GM19025 (cell line): Measurements from ENCODE around the gene DCHS2.
A peak's percentile ranks its signal among the peaks of the same experiment; 100 is the strongest.

ENCODE experiments used
- ATAC-seq: cut with Tn5 transposase; IDR thresholded peaks from one replicate; pipeline ENCODE4 v1.9.1; 2021; ENCODE audit warnings: mild to moderate bottlenecking, low read depth, moderate library complexity; ENCODE audit not compliant: unreplicated experiment

Gene DCHS2

GRCh38 chr4:154490234-154490582 lies 1.4 kb downstream of the DCHS2 start:
- no peak for ATAC-seq

GRCh38 chr4:154489558-154490233 lies 1.9 kb downstream of the DCHS2 start:
- no peak for ATAC-seq

- no peak for ATAC-seq
These were observed 4.5 kb downstream of the DCHS2 start for GRCh38 chr4:154487145-154487544.

GRCh38 chr4:154485127-154485773 lies 6.3 kb downstream of the DCHS2 start:
- peak; percentile 97 for ATAC-seq

GRCh38 chr4:154478547-154478946 lies 13.1 kb downstream of the DCHS2 start:
- peak; percentile 21 for ATAC-seq

GRCh38 chr4:154478128-154478527 lies 13.5 kb downstream of the DCHS2 start:
- ATAC-seq = peak; percentile 77

- ATAC-seq = no peak
These were observed 15.4 kb downstream of the DCHS2 start for GRCh38 chr4:154476232-154476631.

- no peak for ATAC-seq
These were observed 15.8 kb downstream of the DCHS2 start for GRCh38 chr4:154475820-154476219.

GRCh38 chr4:154473497-154473896 lies 18.1 kb downstream of the DCHS2 start:
- no peak for ATAC-seq

GRCh38 chr4:154472858-154473257 lies 18.7 kb downstream of the DCHS2 start:
- ATAC-seq = no peak

GRCh38 chr4:154471526-154472331 lies 19.9 kb downstream of the DCHS2 start:
- ATAC-seq = peak; percentile 71

- peak; percentile 53 for ATAC-seq
These were observed 20.6 kb downstream of the DCHS2 start for GRCh38 chr4:154471032-154471431.

GRCh38 chr4:154467886-154468285 lies 23.7 kb downstream of the DCHS2 start:
- no peak for ATAC-seq

- ATAC-seq = no peak
These were observed 25.3 kb downstream of the DCHS2 start for GRCh38 chr4:154466336-154466735.

- ATAC-seq = no peak
These were observed 26.5 kb downstream of the DCHS2 start for GRCh38 chr4:154465085-154465484.

GRCh38 chr4:154464654-154465053 lies 26.9 kb downstream of the DCHS2 start:
- ATAC-seq = no peak

GRCh38 chr4:154462081-154462810 lies 29.4 kb downstream of the DCHS2 start:
- ATAC-seq = no peak

- ATAC-seq = no peak
These were observed 34.1 kb downstream of the DCHS2 start for GRCh38 chr4:154457471-154457870.

GRCh38 chr4:154456889-154457288 lies 34.7 kb downstream of the DCHS2 start:
- no peak for ATAC-seq

- no peak for ATAC-seq
These were observed 35.4 kb downstream of the DCHS2 start for GRCh38 chr4:154456240-154456639.

- no peak for ATAC-seq
These were observed 36.5 kb downstream of the DCHS2 start for GRCh38 chr4:154455111-154455510.
